B cell (primary cell): ENCODE results near the gene ZNF771. TPM values are rescaled to one million over a fixed set of nuclear protein-coding genes. Genes with fewer than 3 reads are reported as not detected.

Source experiments
- ATAC-seq: fragments of 200-7000 bp; cut with Tn5 transposase; one replicate; pipeline ENCODE4 v1.10.0; 2021; ENCODE audit warnings: low read depth, mild to moderate bottlenecking, moderate number of reproducible peaks, moderate library complexity
- CTCF ChIA-PET: fragments of 350-600 bp; sonication (Branson Sonifier 250); formaldehyde crosslinking; loops from one replicate; lab custom pipeline; 2021; ENCODE audit warnings: antibody characterized with exemption, inconsistent platforms; lab: Charles Lee
- POLR2A ChIA-PET: fragments of 350-600 bp; sonication (Branson Sonifier 250); formaldehyde crosslinking; loops from one replicate; lab custom pipeline; 2021; ENCODE audit warnings: antibody characterized with exemption; lab: Charles Lee
- DNase-seq: peaks from one replicate; pipeline ENCODE4 v3.0.0; 2013
- H2AFZ ChIP-seq: 2 replicates; pipeline ENCODE4 v1.6.1; 2012; ENCODE audit warnings: mild to moderate bottlenecking, low read depth, low read length; ENCODE audit not compliant: insufficient read depth, poor library complexity, severe bottlenecking
- H3K27ac ChIP-seq, 2 donors: 1 replicate in 1 of 2; 2 replicates in 1 of 2; pipeline ENCODE4 v1.5.1; 2012 to 2013; ENCODE audit warnings: low read length in 2 of 2, mild to moderate bottlenecking in 2 of 2, moderate library complexity in 1 of 2
- H3K27me3 ChIP-seq, 4 experiments: fragments of 200-600 bp in 1 of 4; sonication (generic) in 1 of 4; replicated peaks in 1 of 4; 1 replicate in 2 of 4; 2 replicates in 2 of 4; pipeline versions ENCODE4 v1.6.1 to v1.7.0; 2013 to 2016; ENCODE audit warnings: low read length in 3 of 4, mild to moderate bottlenecking in 2 of 4, mixed read lengths in 1 of 4, moderate library complexity in 1 of 4; ENCODE audit not compliant: insufficient read depth in 4 of 4, control insufficient read depth in 3 of 4; ENCODE audit errors: control extremely low read depth in 1 of 4
- H3K36me3 ChIP-seq, 2 experiments: replicated peaks in 1 of 2; 1 replicate in 1 of 2; 2 replicates in 1 of 2; pipeline versions ENCODE4 v1.6.1 to v1.7.1; 2013; ENCODE audit warnings: low read length in 1 of 2; ENCODE audit not compliant: insufficient read depth in 2 of 2, control insufficient read depth in 1 of 2; ENCODE audit errors: control extremely low read depth in 1 of 2, extremely low read depth in 1 of 2
- H3K4me1 ChIP-seq, 2 donors: fragments of 200-600 bp in 1 of 2; sonication (generic) in 1 of 2; 1 replicate in 1 of 2; 2 replicates in 1 of 2; pipeline versions ENCODE4 v1.5.1 to v1.6.1; 2013 to 2017; ENCODE audit warnings: low read length in 2 of 2; ENCODE audit not compliant: control insufficient read depth in 2 of 2, insufficient read depth in 2 of 2
- H3K4me2 ChIP-seq: replicated peaks from 2 replicates; pipeline ENCODE3; 2012; ENCODE audit warnings: mild to moderate bottlenecking, low read depth, low read length; ENCODE audit not compliant: poor library complexity, severe bottlenecking
- H3K4me3 ChIP-seq, 5 experiments: fragments of 200-600 bp in 1 of 5; sonication (generic) in 1 of 5; 1 replicate in 3 of 5; 2 replicates in 2 of 5; pipeline versions ENCODE4 v1.5.1 to v1.7.0; 2011 to 2016; ENCODE audit warnings: low read length in 4 of 5, mild to moderate bottlenecking in 4 of 5, low read depth in 2 of 5, control low read depth in 1 of 5, moderate library complexity in 1 of 5; ENCODE audit not compliant: insufficient read depth in 1 of 5; ENCODE audit errors: control extremely low read depth in 1 of 5, extremely low read depth in 1 of 5
- H3K79me2 ChIP-seq: fragments of 200-600 bp; sonication (generic); one replicate; pipeline ENCODE4 v1.6.0; 2016; ENCODE audit warnings: low read length; ENCODE audit not compliant: control insufficient read depth, insufficient read depth
- H3K9ac ChIP-seq: fragments of 200-600 bp; sonication (generic); 2 replicates; pipeline ENCODE4 v1.6.1; 2017; ENCODE audit warnings: mild to moderate bottlenecking, low read length, moderate library complexity
- H3K9me3 ChIP-seq, 3 donors: one replicate each; pipeline versions ENCODE4 v1.6.1 to v1.7.1; 2013; ENCODE audit warnings: low read length in 2 of 3; ENCODE audit not compliant: control insufficient read depth in 2 of 3, insufficient read depth in 1 of 3; ENCODE audit errors: control extremely low read depth in 1 of 3
- H4K20me1 ChIP-seq: 2 replicates; pipeline ENCODE4 v1.6.0; 2012; ENCODE audit warnings: mild to moderate bottlenecking, low read length; ENCODE audit not compliant: insufficient read depth, control insufficient read depth, poor library complexity, severe bottlenecking
- H3K27ac Mint-ChIP-seq: one replicate; pipeline ENCODE4 v1.8.0; 2021; ENCODE audit warnings: mixed read lengths
- H3K27me3 Mint-ChIP-seq: one replicate; pipeline ENCODE4 v1.8.0; 2021; ENCODE audit warnings: mixed read lengths
- H3K4me1 Mint-ChIP-seq: one replicate; pipeline ENCODE4 v1.8.0; 2021; ENCODE audit warnings: mixed read lengths
- H3K4me3 Mint-ChIP-seq: one replicate; pipeline ENCODE4 v1.8.0; 2021; ENCODE audit warnings: mixed read lengths
- H3K9me3 Mint-ChIP-seq: one replicate; pipeline ENCODE4 v1.8.0; 2022; ENCODE audit warnings: mixed read lengths; ENCODE audit not compliant: insufficient read depth
- CTCF ChIP-seq: fragments of 200-600 bp; IDR thresholded peaks from one replicate; pipeline ENCODE4 v1.8.0; 2022; ENCODE audit warnings: antibody characterized with exemption, mild to moderate bottlenecking
- EZH2 ChIP-seq: IDR thresholded peaks from 2 replicates; pipeline ENCODE4 v1.6.1; 2012; ENCODE audit warnings: borderline replicate concordance, low read depth, mild to moderate bottlenecking, moderate library complexity, low read length; ENCODE audit not compliant: insufficient read depth, poor library complexity, severe bottlenecking
- WGBS: methylation state at CpG from one replicate; pipeline ENCODE4 v1.1.5; 2013; ENCODE audit warnings: missing lambda C conversion rate; ENCODE audit not compliant: insufficient coverage; 5-methylcytosine and 5-hydroxymethylcytosine counted together
- intact Hi-C: fragments of 100-400 bp; cut with micrococcal nuclease; formaldehyde crosslinking; loops from one replicate; pipeline ENCODE4 v1.10.0; 2022
- polyA plus RNA-seq: library from polyadenylated mRNA; depleted of rRNA; stranded (reverse); fragments of >200 nt; gene quantifications from 2 replicates; pipeline ENCODE4 v1.2.3, GENCODE V29; 2012
- total RNA-seq, 2 donors: library from RNA; stranded (reverse); fragments of 120-200 nt in 1 of 2; gene quantifications; 1 replicate in 1 of 2; 2 replicates in 1 of 2; pipeline versions ENCODE4 v1.2.3 to v1.2.4, GENCODE V29; 2013 to 2022

Gene ZNF771
- total and polyA plus RNA-seq, 2 donors (not counting 1 experiment from before 2014, with no cell fraction given) = 4.1 to 6.6 TPM

GRCh38 chr16:30397776-30398660, 9.4 kb upstream of the ZNF771 start:
- WGBS = 96% methylated on average over 42 of the region's 42 CpGs
- Histone ChIP-seq H3K27ac (no peak overlapping the region), H3K4me1 (peaks cover 16 to 39% of the 10 kb centered on the region in 2 donors), H2AFZ (no peak overlapping the region), H3K9ac (no peak overlapping the region), H3K36me3 (peaks cover 0 to 16% of the 10 kb centered on the region in 2 experiments), H3K27me3 (no peaks in the 10 kb centered on the region), H3K4me2 (no peak overlapping the region), H3K9me3 (no peaks in the 10 kb centered on the region), H4K20me1 (peaks cover 25% of the 10 kb centered on the region), H3K4me3 (no peak overlapping the region), H3K79me2 (peaks cover 30% of the 10 kb centered on the region)
- no peaks in the 10 kb centered on the region for H3K9me3 Mint-ChIP-seq
- no peak overlapping the region for H3K27ac Mint-ChIP-seq
- H3K4me1 Mint-ChIP-seq = peaks cover 30% of the 10 kb centered on the region
- H3K27me3 Mint-ChIP-seq = peaks cover 4% of the 10 kb centered on the region
- CTCF ChIA-PET = interaction anchor here (0.7 to 5.0 kb wide), 3 partner anchors 11 to 200 kb away, joined by 3 to 65 read pairs (median 5); partner anchors contain the start of genes SEPTIN1 and ZNF771
- POLR2A ChIA-PET = interaction anchor here (1.4 to 4.7 kb wide), 2 partner anchors 9 to 16 kb away, joined by 4 to 51 read pairs; partner anchors contain the start of genes SEPTIN1 and ZNF771
- TF ChIP-seq EZH2 (no peak), CTCF (no peak)
- intact Hi-C loops = loop anchor here (10.0 kb wide), 1 partner anchor 533 kb away; the partner anchor contains the start of gene CDIPT
- no peak overlapping the region for H3K4me3 Mint-ChIP-seq
- ATAC-seq = no peak
- DNase-seq = no peak
